WERI-Rb-1 (cell line): ENCODE measurements around the gene TRIM37.
"Not testable (repeated sequence)": the region's sequence is repeated elsewhere in the genome, so short reads cannot be mapped to it uniquely, and the experiment has no call there.

ENCODE experiments used
- DNase-seq: peaks from one replicate; pipeline ENCODE4 v3.0.0-alpha.2; 2020
- H3K27ac ChIP-seq: fragments of 250-450 bp; sonication (Bioruptor Pico); 2 replicates; pipeline ENCODE4 v1.5.1; 2020; ENCODE audit warnings: mild to moderate bottlenecking, moderate library complexity
- H3K27me3 ChIP-seq: fragments of 250-450 bp; sonication (Bioruptor Pico); 2 replicates; pipeline ENCODE4 v1.5.1; 2021; ENCODE audit warnings: mild to moderate bottlenecking, low read depth, moderate library complexity; ENCODE audit not compliant: insufficient read depth, severe bottlenecking
- H3K36me3 ChIP-seq: fragments of 250-450 bp; sonication (Bioruptor Pico); 2 replicates; pipeline ENCODE4 v1.5.1; 2020; ENCODE audit warnings: mild to moderate bottlenecking, moderate library complexity
- H3K4me3 ChIP-seq: 2 replicates; pipeline ENCODE4 v1.5.1; 2011; ENCODE audit warnings: low read depth, mild to moderate bottlenecking, control low read depth, low read length
- H3K9me3 ChIP-seq: fragments of 250-450 bp; sonication (Bioruptor Pico); 2 replicates; pipeline ENCODE4 v1.5.1; 2021; ENCODE audit warnings: mild to moderate bottlenecking, moderate library complexity; ENCODE audit not compliant: severe bottlenecking
- TF ChIP-seq, protein P1 (sequence below): IDR thresholded peaks from 2 replicates; pipeline ENCODE4 v1.5.1; 2011; ENCODE audit warnings: low read depth, mild to moderate bottlenecking, control low read depth, inconsistent platforms, low read length

The TRIM37 gene

GRCh38 chr17:59141860-59142259 lies 35.2 kb upstream of the TRIM37 start:
- Histone ChIP-seq H3K36me3 (peaks cover 68% of the 10 kb centered on the region), H3K9me3 (no peaks in the 10 kb centered on the region), H3K27ac (no peak overlapping the region), H3K27me3 (no peaks in the 10 kb centered on the region), H3K4me3 (no peak overlapping the region)
- TF ChIP-seq, protein P1, sequence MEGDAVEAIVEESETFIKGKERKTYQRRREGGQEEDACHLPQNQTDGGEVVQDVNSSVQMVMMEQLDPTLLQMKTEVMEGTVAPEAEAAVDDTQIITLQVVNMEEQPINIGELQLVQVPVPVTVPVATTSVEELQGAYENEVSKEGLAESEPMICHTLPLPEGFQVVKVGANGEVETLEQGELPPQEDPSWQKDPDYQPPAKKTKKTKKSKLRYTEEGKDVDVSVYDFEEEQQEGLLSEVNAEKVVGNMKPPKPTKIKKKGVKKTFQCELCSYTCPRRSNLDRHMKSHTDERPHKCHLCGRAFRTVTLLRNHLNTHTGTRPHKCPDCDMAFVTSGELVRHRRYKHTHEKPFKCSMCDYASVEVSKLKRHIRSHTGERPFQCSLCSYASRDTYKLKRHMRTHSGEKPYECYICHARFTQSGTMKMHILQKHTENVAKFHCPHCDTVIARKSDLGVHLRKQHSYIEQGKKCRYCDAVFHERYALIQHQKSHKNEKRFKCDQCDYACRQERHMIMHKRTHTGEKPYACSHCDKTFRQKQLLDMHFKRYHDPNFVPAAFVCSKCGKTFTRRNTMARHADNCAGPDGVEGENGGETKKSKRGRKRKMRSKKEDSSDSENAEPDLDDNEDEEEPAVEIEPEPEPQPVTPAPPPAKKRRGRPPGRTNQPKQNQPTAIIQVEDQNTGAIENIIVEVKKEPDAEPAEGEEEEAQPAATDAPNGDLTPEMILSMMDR = no peak
- no peak for DNase-seq

DNA sequence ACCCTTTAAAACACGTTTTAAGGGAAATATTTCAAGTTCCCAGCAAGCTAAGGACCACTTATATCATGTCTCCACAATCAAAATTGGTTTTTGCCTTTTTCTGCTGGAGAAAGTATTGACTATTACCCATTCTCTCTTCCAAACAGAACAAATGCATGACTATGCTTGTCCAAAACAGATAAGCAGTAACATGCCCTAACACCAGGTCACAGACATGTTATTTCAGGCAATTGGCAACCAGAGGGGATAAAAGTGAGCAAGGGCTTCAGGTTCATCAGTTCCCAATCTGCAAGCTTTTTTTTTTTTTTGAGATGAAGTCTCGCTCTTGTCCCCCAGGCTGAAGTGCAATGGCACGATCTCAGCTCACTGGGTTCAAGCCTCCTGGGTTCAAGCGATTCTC lies 33.3 kb upstream of the TRIM37 start:
- TF ChIP-seq, protein P1 = no peak
- H3K36me3 ChIP-seq = peaks cover 54% of the 10 kb centered on the region

DNA sequence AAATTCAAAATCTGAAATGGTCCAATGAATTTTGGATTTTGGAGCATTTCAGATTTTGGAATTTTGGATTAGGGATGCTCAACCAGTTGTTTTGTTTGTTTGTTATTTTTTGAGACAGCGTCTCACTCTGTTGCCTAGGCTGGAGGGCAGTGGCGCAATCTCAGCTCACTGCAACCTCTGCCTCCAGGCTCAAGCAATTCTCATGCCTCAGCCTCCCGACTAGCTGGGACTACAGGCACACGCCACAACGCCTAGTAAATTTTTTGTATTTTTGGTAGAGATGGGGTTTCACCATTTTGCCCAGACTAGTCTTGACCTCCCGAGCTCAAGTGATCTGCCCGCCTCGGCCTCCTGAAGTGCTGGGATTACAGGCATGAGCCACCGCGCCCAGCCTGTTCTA lies 31.7 kb upstream of the TRIM37 start:
- peaks cover 38% of the 10 kb centered on the region for H3K36me3 ChIP-seq
- not testable (repeated sequence) for H3K27me3 ChIP-seq, DNase-seq, H3K4me3 ChIP-seq, H3K27ac ChIP-seq, H3K9me3 ChIP-seq

More for the DNA sequence above, 33.3 kb upstream of the TRIM37 start:
- DNase-seq = no peak
- Histone ChIP-seq H3K4me3 (no peak overlapping the region), H3K9me3 (no peaks in the 10 kb centered on the region), H3K27ac (no peak overlapping the region), H3K27me3 (no peaks in the 10 kb centered on the region)

- TF ChIP-seq, protein P1 = no peak
- Histone ChIP-seq H3K36me3 (peaks cover 61% of the 10 kb centered on the region), H3K27me3 (no peaks in the 10 kb centered on the region), H3K4me3 (no peak overlapping the region), H3K9me3 (no peaks in the 10 kb centered on the region), H3K27ac (no peak overlapping the region)
- DNase-seq = no peak
These were observed 24.5 kb upstream of the TRIM37 start for GRCh38 chr17:59131131-59131530.

DNA sequence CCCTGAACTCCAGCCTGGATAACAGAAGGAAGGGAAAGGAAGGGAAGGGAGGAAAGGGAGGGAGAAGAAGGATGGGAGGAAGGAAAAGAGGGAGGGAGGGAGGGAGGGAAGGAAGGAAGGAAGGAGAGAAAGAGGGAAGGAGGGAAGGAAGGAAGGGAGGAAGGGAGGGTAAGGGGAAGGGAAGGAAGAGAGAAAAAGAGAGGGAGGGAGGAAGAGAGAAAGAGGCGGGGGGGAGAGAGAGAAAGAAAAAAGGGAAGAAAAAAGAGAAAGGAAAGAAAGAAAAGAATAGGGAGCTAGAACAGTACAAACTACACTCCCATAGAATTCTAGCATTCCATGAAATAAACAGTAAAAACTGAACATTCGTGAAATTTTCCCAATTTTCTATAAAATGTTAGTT lies 23.1 kb upstream of the TRIM37 start:
- no peak overlapping the region for H3K27ac ChIP-seq
- no peak for DNase-seq
- no peaks in the 10 kb centered on the region for H3K9me3 ChIP-seq
- TF ChIP-seq, protein P1 = no peak
- peaks cover 70% of the 10 kb centered on the region for H3K36me3 ChIP-seq
- H3K27me3 ChIP-seq = no peaks in the 10 kb centered on the region
- H3K4me3 ChIP-seq = no peak overlapping the region

DNA sequence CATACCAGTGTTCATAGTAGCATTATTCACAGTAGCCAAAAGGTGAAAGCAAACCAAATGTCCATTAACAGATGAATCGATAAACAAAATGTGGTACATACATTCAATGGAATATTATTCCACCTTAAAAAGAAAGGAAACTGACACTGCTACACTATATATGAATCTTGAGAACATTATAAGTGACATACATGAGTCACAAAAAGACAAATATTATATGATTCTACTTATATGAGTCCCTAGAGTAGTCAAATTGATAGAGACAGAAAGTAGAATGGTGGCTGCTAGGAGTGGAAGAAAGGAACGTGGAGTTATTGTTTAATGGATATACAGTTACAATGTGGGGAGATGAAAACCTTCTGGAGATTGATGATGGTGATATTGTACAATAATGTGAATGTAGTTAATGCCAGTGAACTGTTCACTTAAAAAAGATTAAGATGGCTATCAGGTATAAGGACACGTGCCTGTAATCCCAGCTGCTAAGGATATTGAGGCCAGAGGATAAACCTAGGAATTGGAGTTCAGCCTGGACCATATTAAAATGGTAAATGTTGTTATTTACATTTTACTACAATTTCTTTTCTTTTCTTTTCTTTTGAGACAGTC lies 20.2 kb upstream of the TRIM37 start:
- no peak overlapping the region for H3K4me3 ChIP-seq
- no peak overlapping the region for H3K27ac ChIP-seq
- no peaks in the 10 kb centered on the region for H3K27me3 ChIP-seq
- DNase-seq = no peak
- peaks cover 83% of the 10 kb centered on the region for H3K36me3 ChIP-seq
- no peaks in the 10 kb centered on the region for H3K9me3 ChIP-seq
- TF ChIP-seq, protein P1 = no peak
